ENCODE data around the gene LBR. TPM values are rescaled to one million over a fixed set of nuclear protein-coding genes. Genes with fewer than 3 reads are reported as not detected.

Gene LBR
- total RNA-seq, 1 experiment from 2014 or later = 86.0 TPM

DNA sequence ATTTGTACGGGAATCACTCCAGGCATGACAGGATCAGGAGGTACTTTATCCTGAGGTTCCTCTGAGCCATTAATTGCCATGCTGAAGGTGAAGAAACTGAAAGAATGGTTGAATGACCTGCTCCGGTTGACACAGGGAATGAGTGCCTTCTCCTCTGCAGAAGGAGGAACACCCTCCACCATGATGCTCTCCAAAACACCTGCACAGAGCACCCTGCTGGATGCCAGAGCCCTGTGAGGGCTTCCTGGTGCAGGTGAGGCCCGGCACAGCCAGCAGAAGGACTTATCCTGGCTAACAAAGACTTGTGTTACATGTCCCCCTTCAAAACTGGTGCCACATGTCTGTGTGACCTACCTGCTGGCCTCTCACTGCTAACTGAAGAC is 14.3 kb upstream of the LBR start:
- ATAC-seq = no peak
- CTCF ChIA-PET = interaction anchor here (0.7 to 2.6 kb wide), 7 partner anchors 12 to 336 kb away, joined by 3 to 13 read pairs (median 3); partner anchors contain the start of gene SRP9

DNA sequence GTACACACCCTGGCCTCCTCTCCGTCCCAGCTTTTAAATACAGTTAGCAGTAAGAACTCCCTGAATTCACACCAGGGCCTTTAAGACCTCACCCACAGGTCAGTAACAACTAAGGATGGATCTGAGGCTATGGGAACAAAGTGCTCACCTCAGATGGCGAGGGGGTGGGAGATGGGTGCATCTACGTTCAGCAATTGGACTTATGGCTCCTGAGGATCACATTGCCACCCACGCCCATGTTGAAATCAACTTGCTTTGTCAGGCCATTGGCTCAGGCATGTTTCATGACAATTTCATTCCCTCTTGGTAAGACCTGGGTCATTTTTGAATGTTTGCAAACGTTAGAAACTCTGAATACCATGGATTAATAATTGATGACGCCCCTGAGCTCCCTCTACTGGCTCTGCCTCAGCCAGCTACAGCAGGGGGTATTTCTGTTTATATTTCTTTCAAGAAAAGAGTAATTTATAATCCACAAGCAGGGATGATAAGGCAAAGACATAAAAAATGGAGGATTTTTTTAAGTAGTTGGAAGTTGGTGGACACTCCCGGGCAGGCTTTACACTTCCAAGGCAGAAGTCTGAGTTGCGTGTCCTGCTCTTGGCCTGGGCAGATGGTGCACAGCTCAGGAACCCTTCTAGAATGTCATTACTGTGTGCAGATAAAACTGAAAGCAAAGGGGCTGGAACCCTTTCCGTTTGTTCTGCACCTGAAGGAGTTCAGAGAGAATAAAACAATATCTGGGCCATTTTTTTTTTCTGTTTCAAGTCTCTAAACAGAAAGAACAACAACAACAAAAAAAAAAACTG is 13.7 kb upstream of the LBR start:
- no peaks in the 10 kb centered on the region for H3K9me3 Mint-ChIP-seq
- ChIA-PET POLR2A (no interaction called here), CTCF (interaction anchor here (0.7 to 2.6 kb wide), 8 partner anchors 13 to 368 kb away, joined by 3 to 13 read pairs (median 4); partner anchors contain the start of genes EPHX1 and SRP9)
- 0 out of 2 replicates have a peak, but pooled peaks have one; percentile 33 for TF ChIP-seq GABPB1 (CRISPR knock-in tag; IDR thresholded peaks at IDR 0.05)
- TF ChIP-seq, protein P1, sequence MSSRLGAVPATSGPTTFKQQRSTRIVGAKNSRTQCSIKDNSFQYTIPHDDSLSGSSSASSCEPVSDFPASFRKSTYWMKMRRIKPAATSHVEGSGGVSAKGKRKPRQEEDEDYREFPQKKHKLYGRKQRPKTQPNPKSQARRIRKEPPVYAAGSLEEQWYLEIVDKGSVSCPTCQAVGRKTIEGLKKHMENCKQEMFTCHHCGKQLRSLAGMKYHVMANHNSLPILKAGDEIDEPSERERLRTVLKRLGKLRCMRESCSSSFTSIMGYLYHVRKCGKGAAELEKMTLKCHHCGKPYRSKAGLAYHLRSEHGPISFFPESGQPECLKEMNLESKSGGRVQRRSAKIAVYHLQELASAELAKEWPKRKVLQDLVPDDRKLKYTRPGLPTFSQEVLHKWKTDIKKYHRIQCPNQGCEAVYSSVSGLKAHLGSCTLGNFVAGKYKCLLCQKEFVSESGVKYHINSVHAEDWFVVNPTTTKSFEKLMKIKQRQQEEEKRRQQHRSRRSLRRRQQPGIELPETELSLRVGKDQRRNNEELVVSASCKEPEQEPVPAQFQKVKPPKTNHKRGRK (CRISPR knock-in tag; IDR thresholded peaks at IDR 0.05; ENCODE audit: borderline replicate concordance) = no peak
- DNase-seq (ENCODE audit: low spot score) = no peak
- ATAC-seq = no peak
- H3K36me3 Mint-ChIP-seq = no peaks in the 10 kb centered on the region
- peaks cover 19% of the 10 kb centered on the region for H3K4me1 Mint-ChIP-seq
- H3K4me3 Mint-ChIP-seq = no peak overlapping the region
- no peak overlapping the region for H3K27ac Mint-ChIP-seq
- H3K27me3 Mint-ChIP-seq (ENCODE audit: low read depth) = no peaks in the 10 kb centered on the region

More for the DNA sequence above, 14.3 kb upstream of the LBR start:
- TF ChIP-seq CREM (CRISPR knock-in tag; IDR thresholded peaks at IDR 0.05) (no peak), NR3C1 (CRISPR knock-in tag; conservative IDR thresholded peaks at IDR 0.05; ENCODE audit: low read depth) (no peak), ZNF219 (CRISPR knock-in tag; IDR thresholded peaks at IDR 0.05; ENCODE audit: borderline replicate concordance) (no peak), ETV6 (CRISPR knock-in tag; IDR thresholded peaks at IDR 0.05) (no peak), TEAD4 (CRISPR knock-in tag; IDR thresholded peaks at IDR 0.05) (no peak), JUN (CRISPR knock-in tag; IDR thresholded peaks at IDR 0.05) (no peak)
- TF ChIP-seq, protein P2, sequence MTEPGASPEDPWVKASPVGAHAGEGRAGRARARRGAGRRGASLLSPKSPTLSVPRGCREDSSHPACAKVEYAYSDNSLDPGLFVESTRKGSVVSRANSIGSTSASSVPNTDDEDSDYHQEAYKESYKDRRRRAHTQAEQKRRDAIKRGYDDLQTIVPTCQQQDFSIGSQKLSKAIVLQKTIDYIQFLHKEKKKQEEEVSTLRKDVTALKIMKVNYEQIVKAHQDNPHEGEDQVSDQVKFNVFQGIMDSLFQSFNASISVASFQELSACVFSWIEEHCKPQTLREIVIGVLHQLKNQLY (CRISPR knock-in tag; IDR thresholded peaks at IDR 0.05) = no peak
- TF ChIP-seq, protein P3, sequence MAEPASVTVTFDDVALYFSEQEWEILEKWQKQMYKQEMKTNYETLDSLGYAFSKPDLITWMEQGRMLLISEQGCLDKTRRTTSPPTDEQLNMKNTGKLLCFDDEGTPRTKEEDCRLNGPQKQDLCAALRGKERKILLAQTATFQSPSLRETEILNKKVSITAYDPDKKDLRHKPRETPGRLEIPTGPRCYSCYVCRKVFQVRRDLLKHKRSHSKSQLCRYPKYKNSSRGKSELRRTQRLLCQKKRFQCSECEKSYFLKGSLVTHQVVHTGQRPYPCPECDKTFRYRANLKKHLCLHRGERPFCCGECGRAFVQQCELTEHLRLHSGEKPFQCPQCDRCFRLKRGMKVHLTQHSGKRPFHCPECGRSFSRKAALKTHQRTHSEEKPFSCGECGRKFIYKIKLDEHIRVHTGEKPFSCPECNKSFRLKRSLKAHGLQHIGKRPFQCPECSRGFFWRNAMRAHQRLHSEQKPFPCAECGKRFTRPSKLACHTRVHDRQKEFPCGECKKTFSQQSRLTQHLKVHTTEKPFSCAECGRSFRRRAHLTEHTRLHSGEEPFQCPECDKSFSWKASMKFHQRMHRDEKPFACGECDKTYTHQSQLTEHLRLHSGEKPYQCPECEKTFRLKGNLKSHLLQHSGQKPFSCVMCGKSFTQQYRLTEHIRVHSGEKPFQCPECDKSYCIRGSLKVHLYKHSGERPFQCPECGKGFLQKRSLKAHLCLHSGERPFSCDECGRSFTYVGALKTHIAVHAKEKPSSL (CRISPR knock-in tag; conservative IDR thresholded peaks at IDR 0.05) = no peak
- Mint-ChIP-seq H3K27me3 (ENCODE audit: low read depth) (no peaks in the 10 kb centered on the region), H3K27ac (no peak overlapping the region), H3K36me3 (no peaks in the 10 kb centered on the region), H3K9me3 (no peaks in the 10 kb centered on the region), H3K4me3 (no peak overlapping the region), H3K4me1 (peaks cover 25% of the 10 kb centered on the region)
- no peak for DNase-seq (ENCODE audit: low spot score)
- POLR2A ChIA-PET = no interaction called here

DNA sequence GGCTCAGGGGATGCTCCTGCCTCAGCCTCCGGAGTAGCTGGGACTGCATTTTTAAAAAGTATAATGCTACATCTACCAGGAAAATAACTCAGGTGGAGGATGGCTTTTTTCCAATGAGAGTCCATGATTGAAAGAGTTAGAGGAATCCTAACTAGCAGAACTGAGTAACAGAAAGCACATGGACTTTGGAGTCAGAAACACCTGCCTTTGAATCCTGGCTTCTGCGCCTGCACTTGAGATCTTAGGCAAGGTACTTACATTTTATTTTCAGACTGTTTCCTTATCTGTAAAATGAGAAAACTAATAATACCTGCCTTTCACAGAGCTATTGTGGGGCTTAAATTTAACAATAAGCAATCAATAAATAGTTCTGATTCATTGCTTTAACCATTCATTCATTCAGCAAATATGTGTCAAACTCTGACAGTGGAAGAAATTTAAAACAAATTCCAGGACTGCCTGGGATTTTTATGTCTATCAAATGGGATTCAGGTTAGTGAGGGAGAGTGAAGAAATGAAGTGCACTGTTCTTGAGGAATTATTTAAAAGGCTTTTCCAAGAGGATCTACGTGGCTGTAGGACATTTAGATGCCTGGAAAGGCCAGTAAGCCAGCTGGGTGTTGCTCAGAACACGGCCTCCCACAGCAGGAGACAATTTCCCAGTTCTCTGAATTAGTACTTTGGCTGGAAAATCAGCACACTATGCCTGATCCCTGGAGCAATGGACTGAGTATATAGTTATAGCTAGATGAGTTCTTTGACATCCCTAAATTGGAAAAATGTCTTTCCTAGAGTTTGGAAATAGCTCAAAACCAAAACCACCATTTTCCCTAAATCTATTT is 12.8 kb upstream of the LBR start:
- Mint-ChIP-seq H3K9me3 (no peaks in the 10 kb centered on the region), H3K27ac (no peak overlapping the region), H3K4me3 (no peak overlapping the region), H3K27me3 (ENCODE audit: low read depth) (no peaks in the 10 kb centered on the region), H3K36me3 (no peaks in the 10 kb centered on the region), H3K4me1 (peaks cover 10% of the 10 kb centered on the region)
- ChIA-PET CTCF (interaction anchor here (0.8 to 2.5 kb wide), 6 partner anchors 16 to 369 kb away, joined by 3 to 13 read pairs (median 5); partner anchors contain the start of genes EPHX1 and SRP9), POLR2A (interaction anchor here (0.6 kb wide), 1 partner anchor 14 kb away, joined by 3 read pairs; no protein-coding TSS in a partner anchor)
- no peak for TF ChIP-seq SP1 (CRISPR knock-in tag; conservative IDR thresholded peaks at IDR 0.05)
- TF ChIP-seq, protein P4, sequence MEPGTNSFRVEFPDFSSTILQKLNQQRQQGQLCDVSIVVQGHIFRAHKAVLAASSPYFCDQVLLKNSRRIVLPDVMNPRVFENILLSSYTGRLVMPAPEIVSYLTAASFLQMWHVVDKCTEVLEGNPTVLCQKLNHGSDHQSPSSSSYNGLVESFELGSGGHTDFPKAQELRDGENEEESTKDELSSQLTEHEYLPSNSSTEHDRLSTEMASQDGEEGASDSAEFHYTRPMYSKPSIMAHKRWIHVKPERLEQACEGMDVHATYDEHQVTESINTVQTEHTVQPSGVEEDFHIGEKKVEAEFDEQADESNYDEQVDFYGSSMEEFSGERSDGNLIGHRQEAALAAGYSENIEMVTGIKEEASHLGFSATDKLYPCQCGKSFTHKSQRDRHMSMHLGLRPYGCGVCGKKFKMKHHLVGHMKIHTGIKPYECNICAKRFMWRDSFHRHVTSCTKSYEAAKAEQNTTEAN (CRISPR knock-in tag; IDR thresholded peaks at IDR 0.05) = no peak
- TF ChIP-seq ZNF423 (CRISPR knock-in tag; IDR thresholded peaks at IDR 0.05) = no peak
- TF ChIP-seq, protein P5, sequence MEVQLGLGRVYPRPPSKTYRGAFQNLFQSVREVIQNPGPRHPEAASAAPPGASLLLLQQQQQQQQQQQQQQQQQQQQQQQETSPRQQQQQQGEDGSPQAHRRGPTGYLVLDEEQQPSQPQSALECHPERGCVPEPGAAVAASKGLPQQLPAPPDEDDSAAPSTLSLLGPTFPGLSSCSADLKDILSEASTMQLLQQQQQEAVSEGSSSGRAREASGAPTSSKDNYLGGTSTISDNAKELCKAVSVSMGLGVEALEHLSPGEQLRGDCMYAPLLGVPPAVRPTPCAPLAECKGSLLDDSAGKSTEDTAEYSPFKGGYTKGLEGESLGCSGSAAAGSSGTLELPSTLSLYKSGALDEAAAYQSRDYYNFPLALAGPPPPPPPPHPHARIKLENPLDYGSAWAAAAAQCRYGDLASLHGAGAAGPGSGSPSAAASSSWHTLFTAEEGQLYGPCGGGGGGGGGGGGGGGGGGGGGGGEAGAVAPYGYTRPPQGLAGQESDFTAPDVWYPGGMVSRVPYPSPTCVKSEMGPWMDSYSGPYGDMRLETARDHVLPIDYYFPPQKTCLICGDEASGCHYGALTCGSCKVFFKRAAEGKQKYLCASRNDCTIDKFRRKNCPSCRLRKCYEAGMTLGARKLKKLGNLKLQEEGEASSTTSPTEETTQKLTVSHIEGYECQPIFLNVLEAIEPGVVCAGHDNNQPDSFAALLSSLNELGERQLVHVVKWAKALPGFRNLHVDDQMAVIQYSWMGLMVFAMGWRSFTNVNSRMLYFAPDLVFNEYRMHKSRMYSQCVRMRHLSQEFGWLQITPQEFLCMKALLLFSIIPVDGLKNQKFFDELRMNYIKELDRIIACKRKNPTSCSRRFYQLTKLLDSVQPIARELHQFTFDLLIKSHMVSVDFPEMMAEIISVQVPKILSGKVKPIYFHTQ (CRISPR knock-in tag; IDR thresholded peaks at IDR 0.05) = no peak
- no peak for ATAC-seq
- no peak for DNase-seq (ENCODE audit: low spot score)

All from WTC11 (cell line).